Endodermal cell (in vitro differentiated cells): Measurements from ENCODE around the gene TIMM44. TPM values are rescaled to one million over a fixed set of nuclear protein-coding genes. Genes with fewer than 3 reads are reported as not detected.

Experiments
- DNase-seq: peaks from one replicate; pipeline ENCODE4 v3.0.0-alpha.2; 2017
- H3K27ac ChIP-seq: 2 replicates; pipeline ENCODE4 v1.5.1; 2013; ENCODE audit warnings: mild to moderate bottlenecking, low read depth, low read length, moderate library complexity
- H3K27me3 ChIP-seq: 2 replicates; pipeline ENCODE4 v1.6.1; 2013; ENCODE audit warnings: mild to moderate bottlenecking, low read length, moderate library complexity; ENCODE audit not compliant: insufficient read depth, control insufficient read depth, poor library complexity, severe bottlenecking
- H3K36me3 ChIP-seq: 2 replicates; pipeline ENCODE4 v1.7.0; 2013; ENCODE audit warnings: mild to moderate bottlenecking, low read length, moderate library complexity; ENCODE audit not compliant: control insufficient read depth, insufficient read depth
- H3K4me1 ChIP-seq: one replicate; pipeline ENCODE4 v1.7.0; 2013; ENCODE audit warnings: low read length; ENCODE audit not compliant: control insufficient read depth, insufficient read depth
- H3K4me3 ChIP-seq: 2 replicates; pipeline ENCODE4 v1.5.1; 2013; ENCODE audit warnings: mild to moderate bottlenecking, low read length, moderate library complexity
- H3K9ac ChIP-seq: 2 replicates; pipeline ENCODE4 v1.6.1; 2013; ENCODE audit warnings: mild to moderate bottlenecking, low read length, moderate library complexity; ENCODE audit not compliant: poor library complexity, severe bottlenecking; ENCODE audit errors: extremely low read depth
- H3K9me3 ChIP-seq: 2 replicates; pipeline ENCODE4 v1.6.1; 2013; ENCODE audit warnings: mild to moderate bottlenecking, low read length, moderate library complexity; ENCODE audit not compliant: control insufficient read depth
- H3K27ac Mint-ChIP-seq: 2 replicates; pipeline ENCODE4 v1.8.0; 2020; ENCODE audit warnings: mixed read lengths
- H3K27me3 Mint-ChIP-seq: 2 replicates; pipeline ENCODE4 v1.8.0; 2021; ENCODE audit warnings: mild to moderate bottlenecking, mixed read lengths; ENCODE audit not compliant: insufficient read depth
- H3K36me3 Mint-ChIP-seq: 2 replicates; pipeline ENCODE4 v1.8.0; 2020; ENCODE audit warnings: low read depth, mixed read lengths
- H3K4me1 Mint-ChIP-seq: 2 replicates; pipeline ENCODE4 v1.8.0; 2020; ENCODE audit warnings: mixed read lengths
- H3K4me3 Mint-ChIP-seq: 2 replicates; pipeline ENCODE4 v1.8.0; 2020; ENCODE audit warnings: mild to moderate bottlenecking, moderate library complexity, mixed read lengths
- H3K9me3 Mint-ChIP-seq: 2 replicates; pipeline ENCODE4 v1.8.0; 2020; ENCODE audit warnings: mild to moderate bottlenecking, mixed read lengths
- WGBS, 2 experiments: methylation state at CpG; one replicate each; pipeline versions ENCODE4 v1.1.5 to v1.1.7; 2013; ENCODE audit warnings: missing lambda C conversion rate in 2 of 2, mixed read lengths in 1 of 2; ENCODE audit not compliant: insufficient coverage in 1 of 2, insufficient read length in 1 of 2; 5-methylcytosine and 5-hydroxymethylcytosine counted together
- total RNA-seq, 2 donors: library from RNA; stranded (reverse); fragmentation: NEBNext Ultra II Directional in 1 of 2; extraction: Animal tissue kit (Norgen Biotek cat#: 25700) in 1 of 2; gene quantifications; 2 replicates in 1 of 2; 3 replicates in 1 of 2; pipeline ENCODE4 v1.2.1, GENCODE V29; 2021
- TF ChIP-seq, protein P1 (sequence below): fragments of 200-600 bp; sonication (generic); conservative IDR thresholded peaks from 2 replicates; pipeline ENCODE4 v1.5.0; 2021; ENCODE audit warnings: antibody characterized with exemption, mild to moderate bottlenecking

The TIMM44 gene
- total RNA-seq, 2 donors from 2014 or later: 78.1 to 80.0 TPM

GRCh38 chr19:7965259-7965841 lies 21.9 kb upstream of the TIMM44 start:
- Histone ChIP-seq H3K9me3 (no peaks in the 10 kb centered on the region), H3K36me3 (peaks cover 82% of the 10 kb centered on the region), H3K27me3 (no peaks in the 10 kb centered on the region), H3K27ac (no peak overlapping the region), H3K4me3 (no peak overlapping the region), H3K4me1 (peaks cover 7% of the 10 kb centered on the region), H3K9ac (no peak overlapping the region)
- no peak overlapping the region for H3K27ac Mint-ChIP-seq
- H3K4me1 Mint-ChIP-seq: peaks cover 5% of the 10 kb centered on the region
- peaks cover 65% of the 10 kb centered on the region for H3K36me3 Mint-ChIP-seq
- DNase-seq: no peak
- no peaks in the 10 kb centered on the region for H3K27me3 Mint-ChIP-seq
- WGBS, 2 experiments: 92 to 94% methylated on average over 12 of the region's 12 CpGs
- no peaks in the 10 kb centered on the region for H3K9me3 Mint-ChIP-seq
- TF ChIP-seq, protein P1, sequence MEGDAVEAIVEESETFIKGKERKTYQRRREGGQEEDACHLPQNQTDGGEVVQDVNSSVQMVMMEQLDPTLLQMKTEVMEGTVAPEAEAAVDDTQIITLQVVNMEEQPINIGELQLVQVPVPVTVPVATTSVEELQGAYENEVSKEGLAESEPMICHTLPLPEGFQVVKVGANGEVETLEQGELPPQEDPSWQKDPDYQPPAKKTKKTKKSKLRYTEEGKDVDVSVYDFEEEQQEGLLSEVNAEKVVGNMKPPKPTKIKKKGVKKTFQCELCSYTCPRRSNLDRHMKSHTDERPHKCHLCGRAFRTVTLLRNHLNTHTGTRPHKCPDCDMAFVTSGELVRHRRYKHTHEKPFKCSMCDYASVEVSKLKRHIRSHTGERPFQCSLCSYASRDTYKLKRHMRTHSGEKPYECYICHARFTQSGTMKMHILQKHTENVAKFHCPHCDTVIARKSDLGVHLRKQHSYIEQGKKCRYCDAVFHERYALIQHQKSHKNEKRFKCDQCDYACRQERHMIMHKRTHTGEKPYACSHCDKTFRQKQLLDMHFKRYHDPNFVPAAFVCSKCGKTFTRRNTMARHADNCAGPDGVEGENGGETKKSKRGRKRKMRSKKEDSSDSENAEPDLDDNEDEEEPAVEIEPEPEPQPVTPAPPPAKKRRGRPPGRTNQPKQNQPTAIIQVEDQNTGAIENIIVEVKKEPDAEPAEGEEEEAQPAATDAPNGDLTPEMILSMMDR: no peak
- no peak overlapping the region for H3K4me3 Mint-ChIP-seq

GRCh38 chr19:7963566-7963965 lies 20.1 kb upstream of the TIMM44 start:
- Histone ChIP-seq H3K4me3 (no peak overlapping the region), H3K27ac (no peak overlapping the region), H3K9me3 (no peaks in the 10 kb centered on the region), H3K9ac (no peak overlapping the region), H3K36me3 (peaks cover 83% of the 10 kb centered on the region), H3K4me1 (peaks cover 7% of the 10 kb centered on the region), H3K27me3 (no peaks in the 10 kb centered on the region)
- peak overlapping the region; percentile 28 for H3K27ac Mint-ChIP-seq
- WGBS, 2 experiments: 95 to 97% methylated on average over 16 to 25 of the region's 25 CpGs
- no peak for DNase-seq
- H3K4me1 Mint-ChIP-seq: peaks cover 5% of the 10 kb centered on the region
- TF ChIP-seq, protein P1: no peak
- no peaks in the 10 kb centered on the region for H3K27me3 Mint-ChIP-seq
- no peak overlapping the region for H3K4me3 Mint-ChIP-seq
- H3K36me3 Mint-ChIP-seq: peaks cover 54% of the 10 kb centered on the region
- no peaks in the 10 kb centered on the region for H3K9me3 Mint-ChIP-seq

DNA sequence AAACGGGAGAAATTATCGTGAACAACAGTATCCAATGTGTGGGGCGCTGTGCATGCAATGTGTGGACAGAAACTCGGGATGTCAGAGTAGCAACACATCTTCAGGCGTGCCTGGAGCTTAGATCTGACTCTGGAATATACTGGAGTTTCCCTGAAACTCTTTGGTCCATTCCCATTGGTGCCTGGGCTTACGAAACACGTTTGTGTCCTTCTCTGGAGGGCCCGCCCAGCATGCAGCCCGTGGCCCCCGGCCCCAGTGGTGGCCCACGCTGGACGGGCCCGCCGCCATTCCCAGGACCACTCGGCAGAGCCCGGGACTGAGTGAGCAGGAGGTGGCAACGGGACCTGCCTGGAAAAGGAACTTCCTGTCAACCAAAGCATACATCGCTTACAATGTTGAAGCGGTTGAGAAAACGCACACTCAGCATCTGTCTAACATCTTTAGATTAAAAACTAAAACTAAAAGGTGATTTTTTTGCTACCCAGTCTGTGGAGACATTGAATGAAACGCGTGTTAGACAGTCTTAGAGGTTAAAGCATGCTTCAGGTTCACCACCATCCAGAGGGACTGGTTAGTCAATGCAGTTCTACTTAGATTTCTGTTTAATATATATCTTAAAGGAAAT lies 19.3 kb upstream of the TIMM44 start:
- Mint-ChIP-seq H3K27me3 (no peaks in the 10 kb centered on the region), H3K4me1 (peaks cover 5% of the 10 kb centered on the region), H3K9me3 (no peaks in the 10 kb centered on the region), H3K4me3 (no peak overlapping the region), H3K36me3 (peaks cover 49% of the 10 kb centered on the region), H3K27ac (no peak overlapping the region)
- DNase-seq: no peak
- H3K9me3 ChIP-seq: no peaks in the 10 kb centered on the region
- TF ChIP-seq, protein P1: no peak
- H3K36me3 ChIP-seq: peaks cover 82% of the 10 kb centered on the region
- WGBS, 2 experiments: 94 to 96% methylated on average over 13 to 22 of the region's 22 CpGs
- H3K9ac ChIP-seq: no peak overlapping the region
- H3K27ac ChIP-seq: no peak overlapping the region
- H3K27me3 ChIP-seq: no peaks in the 10 kb centered on the region
- no peak overlapping the region for H3K4me3 ChIP-seq
- peaks cover 7% of the 10 kb centered on the region for H3K4me1 ChIP-seq
